ENCODE data around the gene ELMO3.

DNA sequence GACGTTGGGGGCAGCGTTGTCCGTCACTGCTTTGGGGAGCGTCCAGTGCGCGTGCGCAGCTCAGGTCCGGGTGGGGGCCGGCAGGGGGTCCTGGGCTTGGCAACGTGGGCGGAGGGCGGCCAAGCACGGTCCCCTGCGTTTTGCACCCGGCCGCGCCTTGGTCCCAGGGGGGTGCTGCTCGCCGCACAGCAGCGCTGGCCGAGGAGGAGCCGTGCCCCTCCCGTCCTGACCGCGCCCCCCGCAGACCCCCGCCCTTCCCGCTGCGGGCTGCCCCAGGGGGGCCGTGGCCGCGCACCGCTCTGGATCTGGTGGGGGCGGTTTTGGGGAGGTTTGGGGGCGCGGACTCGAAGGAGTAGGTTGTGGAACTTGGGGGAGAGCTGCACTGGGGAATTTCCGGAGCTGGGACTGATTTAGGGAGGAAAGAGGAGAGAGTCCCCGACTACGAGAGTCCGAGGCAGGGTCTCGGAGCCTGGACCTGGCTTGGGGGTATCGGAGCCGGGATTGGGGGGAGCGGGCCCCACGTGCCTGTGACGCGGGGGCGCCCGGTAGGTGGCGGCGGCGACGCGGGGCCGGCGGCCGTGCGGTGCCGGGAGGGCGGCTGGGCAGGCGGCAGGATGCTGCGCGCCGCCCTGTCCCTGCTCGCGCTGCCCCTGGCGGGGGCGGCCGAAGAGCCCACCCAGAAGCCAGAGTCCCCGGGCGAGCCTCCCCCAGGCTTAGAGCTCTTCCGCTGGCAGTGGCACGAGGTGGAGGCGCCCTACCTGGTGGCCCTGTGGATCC is 49.7 kb downstream of the ELMO3 start, which contains the start of gene SLC9A5:
- TF ChIP-seq POLR2AphosphoS5 (IDR thresholded peaks at IDR 0.05; ENCODE audit: low read depth) (no peak), GABPA (IDR thresholded peaks at IDR 0.05; ENCODE audit: low read depth) (no peak), SPI1 (IDR thresholded peaks at IDR 0.05; ENCODE audit: borderline replicate concordance, low read depth) (no peak)
- TF ChIP-seq, protein P1, sequence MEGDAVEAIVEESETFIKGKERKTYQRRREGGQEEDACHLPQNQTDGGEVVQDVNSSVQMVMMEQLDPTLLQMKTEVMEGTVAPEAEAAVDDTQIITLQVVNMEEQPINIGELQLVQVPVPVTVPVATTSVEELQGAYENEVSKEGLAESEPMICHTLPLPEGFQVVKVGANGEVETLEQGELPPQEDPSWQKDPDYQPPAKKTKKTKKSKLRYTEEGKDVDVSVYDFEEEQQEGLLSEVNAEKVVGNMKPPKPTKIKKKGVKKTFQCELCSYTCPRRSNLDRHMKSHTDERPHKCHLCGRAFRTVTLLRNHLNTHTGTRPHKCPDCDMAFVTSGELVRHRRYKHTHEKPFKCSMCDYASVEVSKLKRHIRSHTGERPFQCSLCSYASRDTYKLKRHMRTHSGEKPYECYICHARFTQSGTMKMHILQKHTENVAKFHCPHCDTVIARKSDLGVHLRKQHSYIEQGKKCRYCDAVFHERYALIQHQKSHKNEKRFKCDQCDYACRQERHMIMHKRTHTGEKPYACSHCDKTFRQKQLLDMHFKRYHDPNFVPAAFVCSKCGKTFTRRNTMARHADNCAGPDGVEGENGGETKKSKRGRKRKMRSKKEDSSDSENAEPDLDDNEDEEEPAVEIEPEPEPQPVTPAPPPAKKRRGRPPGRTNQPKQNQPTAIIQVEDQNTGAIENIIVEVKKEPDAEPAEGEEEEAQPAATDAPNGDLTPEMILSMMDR (IDR thresholded peaks at IDR 0.05; ENCODE audit: insufficient read depth, low read length) = no peak
- TF ChIP-seq, protein P2, sequence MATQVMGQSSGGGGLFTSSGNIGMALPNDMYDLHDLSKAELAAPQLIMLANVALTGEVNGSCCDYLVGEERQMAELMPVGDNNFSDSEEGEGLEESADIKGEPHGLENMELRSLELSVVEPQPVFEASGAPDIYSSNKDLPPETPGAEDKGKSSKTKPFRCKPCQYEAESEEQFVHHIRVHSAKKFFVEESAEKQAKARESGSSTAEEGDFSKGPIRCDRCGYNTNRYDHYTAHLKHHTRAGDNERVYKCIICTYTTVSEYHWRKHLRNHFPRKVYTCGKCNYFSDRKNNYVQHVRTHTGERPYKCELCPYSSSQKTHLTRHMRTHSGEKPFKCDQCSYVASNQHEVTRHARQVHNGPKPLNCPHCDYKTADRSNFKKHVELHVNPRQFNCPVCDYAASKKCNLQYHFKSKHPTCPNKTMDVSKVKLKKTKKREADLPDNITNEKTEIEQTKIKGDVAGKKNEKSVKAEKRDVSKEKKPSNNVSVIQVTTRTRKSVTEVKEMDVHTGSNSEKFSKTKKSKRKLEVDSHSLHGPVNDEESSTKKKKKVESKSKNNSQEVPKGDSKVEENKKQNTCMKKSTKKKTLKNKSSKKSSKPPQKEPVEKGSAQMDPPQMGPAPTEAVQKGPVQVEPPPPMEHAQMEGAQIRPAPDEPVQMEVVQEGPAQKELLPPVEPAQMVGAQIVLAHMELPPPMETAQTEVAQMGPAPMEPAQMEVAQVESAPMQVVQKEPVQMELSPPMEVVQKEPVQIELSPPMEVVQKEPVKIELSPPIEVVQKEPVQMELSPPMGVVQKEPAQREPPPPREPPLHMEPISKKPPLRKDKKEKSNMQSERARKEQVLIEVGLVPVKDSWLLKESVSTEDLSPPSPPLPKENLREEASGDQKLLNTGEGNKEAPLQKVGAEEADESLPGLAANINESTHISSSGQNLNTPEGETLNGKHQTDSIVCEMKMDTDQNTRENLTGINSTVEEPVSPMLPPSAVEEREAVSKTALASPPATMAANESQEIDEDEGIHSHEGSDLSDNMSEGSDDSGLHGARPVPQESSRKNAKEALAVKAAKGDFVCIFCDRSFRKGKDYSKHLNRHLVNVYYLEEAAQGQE (IDR thresholded peaks at IDR 0.05; ENCODE audit: insufficient replicate concordance, low read depth) = no peak

All from HL-60 (cell line).